IMR-90 (cell line): ENCODE data around the gene RPL6. TPM values are rescaled to one million over a fixed set of nuclear protein-coding genes. Genes with fewer than 3 reads are reported as not detected.

ENCODE experiments used
- ATAC-seq: fragments of 200-7000 bp; cut with Tn5 transposase; 2 replicates; pipeline ENCODE4 v1.9.1; 2020; ENCODE audit warnings: low read depth, mild to moderate bottlenecking, moderate library complexity
- BruUV-seq: library from RNA; stranded (reverse); fragments of 400-500 nt; replicated peaks from 2 replicates; lab custom pipeline; 2021; lab: Mats Ljungman, UMichigan
- CTCF ChIA-PET: fragments of 300-600 bp; formaldehyde crosslinking; extraction: SDS; loops from one replicate; lab custom pipeline; 2021; ENCODE audit warnings: antibody characterized with exemption; lab: Yijun Ruan, JAX
- POLR2A ChIA-PET: fragments of 300-600 bp; sonication (Branson Sonifier 250); formaldehyde crosslinking; loops from one replicate; lab custom pipeline; 2022; ENCODE audit warnings: antibody characterized with exemption; ENCODE audit not compliant: unreplicated experiment; lab: Charles Lee
- DNase-seq: peaks from one replicate; pipeline ENCODE4 v3.0.0; 2013
- H2AFZ ChIP-seq: replicated peaks from 2 replicates; pipeline ENCODE3; 2013; ENCODE audit warnings: low read length, mild to moderate bottlenecking; ENCODE audit not compliant: poor library complexity
- H2AK5ac ChIP-seq: 2 replicates; pipeline ENCODE4 v1.6.1; 2013; ENCODE audit warnings: low read depth, low read length, inconsistent platforms
- H2AK9ac ChIP-seq: replicated peaks from 2 replicates; pipeline ENCODE3; 2013; ENCODE audit warnings: mild to moderate bottlenecking, low read depth, low read length, moderate library complexity; ENCODE audit not compliant: poor library complexity
- H2BK120ac ChIP-seq: 2 replicates; pipeline ENCODE4 v1.6.1; 2013; ENCODE audit warnings: low read depth, low read length, inconsistent platforms
- H2BK15ac ChIP-seq: 3 replicates; pipeline ENCODE4 v1.6.1; 2013; ENCODE audit warnings: low read depth, low read length, inconsistent platforms
- H2BK20ac ChIP-seq: 2 replicates; pipeline ENCODE4 v1.6.1; 2013; ENCODE audit warnings: low read depth, mild to moderate bottlenecking, inconsistent platforms, low read length, moderate library complexity
- H2BK5ac ChIP-seq: 2 replicates; pipeline ENCODE4 v1.6.1; 2013; ENCODE audit warnings: mild to moderate bottlenecking, low read depth, low read length, inconsistent platforms; ENCODE audit not compliant: poor library complexity, severe bottlenecking
- H3K14ac ChIP-seq: replicated peaks from 2 replicates; pipeline ENCODE4 v1.6.1; 2013; ENCODE audit warnings: low read depth, low read length, inconsistent platforms
- H3K18ac ChIP-seq: 2 replicates; pipeline ENCODE4 v1.6.1; 2013; ENCODE audit warnings: low read depth, low read length, control low read depth
- H3K23ac ChIP-seq: 2 replicates; pipeline ENCODE4 v1.6.1; 2013; ENCODE audit warnings: low read depth, low read length, inconsistent platforms
- H3K27ac ChIP-seq: 2 replicates; pipeline ENCODE4 v1.5.1; 2013; ENCODE audit warnings: mild to moderate bottlenecking, control low read depth, low read length; ENCODE audit not compliant: insufficient read depth
- H3K27me3 ChIP-seq: 2 replicates; pipeline ENCODE4 v1.6.1; 2013; ENCODE audit warnings: low read length; ENCODE audit not compliant: control insufficient read depth, insufficient read depth
- H3K36me3 ChIP-seq: 2 replicates; pipeline ENCODE4 v1.6.1; 2013; ENCODE audit warnings: low read length, mixed read lengths; ENCODE audit not compliant: control insufficient read depth, insufficient read depth
- H3K4ac ChIP-seq: 2 replicates; pipeline ENCODE4 v1.6.1; 2013; ENCODE audit warnings: low read depth, low read length, inconsistent platforms
- H3K4me1 ChIP-seq: 2 replicates; pipeline ENCODE4 v1.6.1; 2013; ENCODE audit warnings: low read length, mixed read lengths; ENCODE audit not compliant: control insufficient read depth, insufficient read depth
- H3K4me2 ChIP-seq: 2 replicates; pipeline ENCODE4 v1.6.1; 2013; ENCODE audit warnings: low read depth, mild to moderate bottlenecking, control low read depth, low read length, moderate library complexity
- H3K4me3 ChIP-seq: 2 replicates; pipeline ENCODE4 v1.5.1; 2013; ENCODE audit warnings: low read depth, mild to moderate bottlenecking, control low read depth, low read length, moderate library complexity; ENCODE audit not compliant: insufficient read depth
- H3K56ac ChIP-seq: 2 replicates; pipeline ENCODE4 v1.6.1; 2013; ENCODE audit warnings: low read length, inconsistent platforms; ENCODE audit not compliant: insufficient read depth; ENCODE audit errors: extremely low read depth
- H3K79me1 ChIP-seq, 2 experiments: 2 replicates each; pipeline ENCODE4 v1.6.1; 2013; ENCODE audit warnings: low read length in 2 of 2, inconsistent platforms in 1 of 2, low read depth in 1 of 2
- H3K9ac ChIP-seq: 2 replicates; pipeline ENCODE4 v1.6.1; 2013; ENCODE audit warnings: low read depth, low read length, control low read depth
- H3K9me1 ChIP-seq: 2 replicates; pipeline ENCODE4 v1.6.1; 2013; ENCODE audit warnings: low read length, inconsistent platforms; ENCODE audit not compliant: insufficient read depth
- H3K9me3 ChIP-seq: 2 replicates; pipeline ENCODE4 v1.6.1; 2013; ENCODE audit warnings: low read length; ENCODE audit not compliant: control insufficient read depth, insufficient read depth
- H4K20me1 ChIP-seq: 2 replicates; pipeline ENCODE4 v1.6.1; 2013; ENCODE audit warnings: low read length, inconsistent platforms; ENCODE audit not compliant: insufficient read depth
- H4K5ac ChIP-seq: 2 replicates; pipeline ENCODE4 v1.6.1; 2013; ENCODE audit warnings: mild to moderate bottlenecking, low read depth, low read length, control low read depth
- H4K8ac ChIP-seq, 2 experiments: 2 replicates each; pipeline ENCODE4 v1.6.1; 2013; ENCODE audit warnings: low read depth in 2 of 2, low read length in 2 of 2, control low read depth in 1 of 2, inconsistent platforms in 1 of 2
- H4K91ac ChIP-seq: 2 replicates; pipeline ENCODE4 v1.6.1; 2013; ENCODE audit warnings: low read depth, low read length, inconsistent platforms; ENCODE audit not compliant: insufficient read depth
- CEBPB ChIP-seq: IDR thresholded peaks from 2 replicates; pipeline ENCODE4 v1.6.1; 2012; ENCODE audit warnings: low read depth, low read length, improper control_type of control experiment
- ELK1 ChIP-seq: fragments of 150-350 bp; IDR thresholded peaks from 2 replicates; pipeline ENCODE4 v1.6.1; 2016; ENCODE audit warnings: low read depth, mild to moderate bottlenecking, low read length, moderate library complexity, borderline replicate concordance
- MAFK ChIP-seq: IDR thresholded peaks from 2 replicates; pipeline ENCODE4 v1.6.1; 2012; ENCODE audit warnings: low read depth, low read length, improper control_type of control experiment
- MAZ ChIP-seq: IDR thresholded peaks from 2 replicates; pipeline ENCODE4 v1.6.1; 2012; ENCODE audit warnings: low read depth, mild to moderate bottlenecking, low read length, improper control_type of control experiment, moderate library complexity, borderline replicate concordance
- MXI1 ChIP-seq: IDR thresholded peaks from 2 replicates; pipeline ENCODE4 v1.6.1; 2012; ENCODE audit warnings: low read depth, mild to moderate bottlenecking, low read length, moderate library complexity, borderline replicate concordance
- NFE2L2 ChIP-seq: fragments of 150-350 bp; IDR thresholded peaks from 2 replicates; pipeline ENCODE4 v1.6.1; 2016; ENCODE audit warnings: low read depth, mild to moderate bottlenecking, low read length
- POLR2A ChIP-seq: IDR thresholded peaks from 2 replicates; pipeline ENCODE4 v1.6.1; 2012; ENCODE audit warnings: mild to moderate bottlenecking, low read depth, low read length
- RAD21 ChIP-seq: IDR thresholded peaks from 2 replicates; pipeline ENCODE4 v1.6.1; 2012; ENCODE audit warnings: low read length, improper control_type of control experiment
- RFX5 ChIP-seq: IDR thresholded peaks from 2 replicates; pipeline ENCODE4 v1.8.0; 2012; ENCODE audit warnings: low read depth, mild to moderate bottlenecking, low read length, moderate library complexity
- USF2 ChIP-seq: fragments of 150-350 bp; IDR thresholded peaks from 2 replicates; pipeline ENCODE4 v1.6.1; 2017; ENCODE audit warnings: mild to moderate bottlenecking, antibody characterized with exemption, low read length, low read depth
- WGBS, 2 experiments: methylation state at CpG; one replicate each; pipeline versions ENCODE4 v1.1.5 to v1.1.7; 2013; ENCODE audit warnings: missing lambda C conversion rate in 2 of 2; ENCODE audit not compliant: insufficient read length in 1 of 2; ENCODE audit errors: extremely low coverage in 2 of 2; 5-methylcytosine and 5-hydroxymethylcytosine counted together
- dilution Hi-C: fragments of 300-500 bp; cut with HindIII; formaldehyde crosslinking; loops from one replicate; pipeline ENCODE4 v1.14.3; 2018; ENCODE audit warnings: low sequenced_read_pairs; ENCODE audit not compliant: unreplicated experiment
- in situ Hi-C: fragments of 300-500 bp; cut with MboI; formaldehyde crosslinking; loops from 3 replicates; pipeline ENCODE4 v1.14.3; 2019; ENCODE audit warnings: low sequenced_read_pairs, inconsistent platforms, mixed read lengths
- intact Hi-C: fragments of 100-400 bp; cut with micrococcal nuclease; formaldehyde crosslinking; loops from 2 replicates; pipeline ENCODE4 v1.10.0; 2022
- polyA plus RNA-seq, 3 experiments: library from polyadenylated mRNA; depleted of rRNA; stranded (reverse); fragments of >200 nt; gene quantifications; 2 replicates each; pipeline ENCODE4 v1.2.3, GENCODE V29; 2012; ENCODE audit warnings: low replicate concordance in 1 of 3
- total RNA-seq: library from RNA; depleted of rRNA; stranded (reverse); fragments of >200 nt; gene quantifications from 2 replicates; pipeline ENCODE4 v1.2.3, GENCODE V29; 2012

The RPL6 gene
- total and polyA plus RNA-seq, 2 of the 4 experiments (the other 2 are of a cell fraction), result 1,317 to 1,694 TPM

- ATAC-seq (no peak), DNase-seq (no peak)
- TF ChIP-seq MXI1 (no peak), POLR2A (no peak), USF2 (no peak), MAZ (no peak), NFE2L2 (no peak), CEBPB (no peak), MAFK (no peak), ELK1 (no peak), RFX5 (no peak), RAD21 (no peak)
- no TSS peak for BruUV-seq
- H2BK120ac ChIP-seq, result no peak overlapping the region
- intact Hi-C loops (loop anchor here (5.0 kb wide), 1 partner anchor 40 kb away; no protein-coding TSS in a partner anchor), in situ Hi-C loops (no loop called here), dilution Hi-C loops (no loop called here)
- H3K23ac ChIP-seq, result no peak overlapping the region
- no peak overlapping the region for H2BK20ac ChIP-seq
- no peak overlapping the region for H3K27ac ChIP-seq
- H4K5ac ChIP-seq, result no peak overlapping the region
- no CpG with 5 or more reads among the region's 3 CpGs for WGBS, 2 experiments
- H3K4me2 ChIP-seq, result no peak overlapping the region
- H3K79me1 ChIP-seq, result peaks cover 17 to 59% of the 10 kb centered on the region in 2 experiments
- H3K56ac ChIP-seq, result no peak overlapping the region
- no peaks in the 10 kb centered on the region for H3K9me3 ChIP-seq
- H3K4me3 ChIP-seq, result no peak overlapping the region
- no peak overlapping the region for H3K14ac ChIP-seq
- H2AK9ac ChIP-seq, result no peak overlapping the region
- no peaks in the 10 kb centered on the region for H3K27me3 ChIP-seq
- no peak overlapping the region for H2BK15ac ChIP-seq
- no peak overlapping the region for H3K9ac ChIP-seq
- no peaks in the 10 kb centered on the region for H3K9me1 ChIP-seq
- H3K18ac ChIP-seq, result no peak overlapping the region
- H2AK5ac ChIP-seq, result no peak overlapping the region
- no peaks in the 10 kb centered on the region; the same call in 1 of the 2 replicates for H3K4me1 ChIP-seq
- H3K4ac ChIP-seq, result no peak overlapping the region
- no peak overlapping the region for H2BK5ac ChIP-seq
- peaks cover 33% of the 10 kb centered on the region for H4K20me1 ChIP-seq
- POLR2A ChIA-PET, result no interaction called here
- CTCF ChIA-PET, result no interaction called here
- no peaks in the 10 kb centered on the region for H3K36me3 ChIP-seq
- H4K91ac ChIP-seq, result no peak overlapping the region
- H4K8ac ChIP-seq, result no peak overlapping the region
- no peak overlapping the region for H2AFZ ChIP-seq
These were observed 47.1 kb downstream of the RPL6 start for GRCh38 chr12:112362310-112362709.
